SK-N-MC (cell line): ENCODE results near the gene TM2D3.

Experiments
- EZH2 ChIP-seq: fragments of 200-600 bp; sonication (generic); IDR thresholded peaks from one replicate; pipeline ENCODE4 v1.6.1; 2017; ENCODE audit warnings: antibody characterized with exemption
- FOXP2 ChIP-seq: optimal IDR thresholded peaks from 2 replicates; pipeline ENCODE3; 2011; ENCODE audit warnings: mild to moderate bottlenecking, moderate library complexity; ENCODE audit not compliant: insufficient read depth; ENCODE audit errors: extremely low read length, control extremely low read depth
- POLR2AphosphoS5 ChIP-seq: IDR thresholded peaks from 2 replicates; pipeline ENCODE4 v1.6.1; 2012; ENCODE audit warnings: mild to moderate bottlenecking, low read depth, low read length, borderline replicate concordance

DNA sequence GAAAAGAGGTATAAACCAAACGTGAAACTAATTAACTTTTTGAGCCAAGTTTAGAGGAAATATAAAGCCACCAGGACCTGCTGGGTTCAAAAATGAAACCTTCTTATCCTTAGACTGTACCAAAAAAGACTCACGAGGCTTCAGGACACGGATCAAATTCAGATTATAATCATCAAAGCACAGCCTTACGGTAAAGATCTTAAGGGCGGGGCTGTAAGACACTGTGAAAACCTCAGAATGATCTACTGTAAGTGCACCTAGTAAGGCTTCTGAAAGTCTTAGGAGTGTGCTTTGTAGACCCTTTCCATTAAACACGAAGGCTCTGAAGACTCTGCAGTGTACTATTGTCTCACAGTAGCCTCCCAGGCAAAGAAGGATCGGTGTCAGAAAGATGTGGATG lies 45.3 kb upstream of the TM2D3 start:
- TF ChIP-seq POLR2AphosphoS5 = no peak
- no peak for TF ChIP-seq EZH2
- TF ChIP-seq FOXP2 = no peak
